Natural killer cell treated with Interleukin-12 subunit alpha and Interleukin-12 subunit beta and Interleukin-15 and Interleukin-18, amount 100 ng/mL, for 72 hours (primary cell): ENCODE data around the gene EEIG1. TPM values are rescaled to one million over a fixed set of nuclear protein-coding genes. Genes with fewer than 3 reads are reported as not detected.

Experiments
- ATAC-seq, 2 donors: fragments of 150-1000 bp; cut with Tn5 transposase in 1 of 2; sonication (Bioruptor Pico), chemical (Tn5 transposase) in 1 of 2; 2 replicates each; pipeline ENCODE4 v1.10.0; 2021
- DNase-seq: peaks from one replicate; pipeline ENCODE4 v3.0.0; 2022; ENCODE audit warnings: low spot score
- H3K27ac Mint-ChIP-seq, 2 donors: 1 replicate in 1 of 2; 2 replicates in 1 of 2; pipeline ENCODE4 v1.8.0; 2022; ENCODE audit warnings: mixed read lengths in 2 of 2, mild to moderate bottlenecking in 1 of 2, moderate library complexity in 1 of 2
- H3K27me3 Mint-ChIP-seq, 2 donors: 1 replicate in 1 of 2; 2 replicates in 1 of 2; pipeline ENCODE4 v1.8.0; 2022; ENCODE audit warnings: mixed read lengths in 2 of 2
- H3K36me3 Mint-ChIP-seq: one replicate; pipeline ENCODE4 v1.8.0; 2022; ENCODE audit warnings: mixed read lengths
- H3K4me1 Mint-ChIP-seq, 2 donors: 1 replicate in 1 of 2; 2 replicates in 1 of 2; pipeline ENCODE4 v1.8.0; 2022; ENCODE audit warnings: low read depth in 2 of 2, mixed read lengths in 2 of 2, mild to moderate bottlenecking in 1 of 2
- H3K4me3 Mint-ChIP-seq: one replicate; pipeline ENCODE4 v1.8.0; 2022; ENCODE audit warnings: mixed read lengths
- H3K9me3 Mint-ChIP-seq: 2 replicates; pipeline ENCODE4 v1.8.0; 2022; ENCODE audit warnings: mixed read lengths
- total RNA-seq, 2 donors: library from RNA; stranded (reverse); gene quantifications; one replicate each; pipeline ENCODE4 v1.2.3, GENCODE V29; 2022

EEIG1 gene
- total RNA-seq, 2 donors from 2014 or later: 8.2 to 16.4 TPM

GRCh38 chr9:127966416-127967150, 14.2 kb downstream of the EEIG1 start:
- Mint-ChIP-seq H3K27me3 (no peaks in the 10 kb centered on the region), H3K4me3 (no peak overlapping the region), H3K36me3 (no peaks in the 10 kb centered on the region), H3K4me1 (peaks cover 22 to 31% of the 10 kb centered on the region in 2 donors), H3K9me3 (no peaks in the 10 kb centered on the region), H3K27ac (no peak overlapping the region)
- no peak for DNase-seq
- no peak for ATAC-seq

GRCh38 chr9:127965953-127966352, 14.8 kb downstream of the EEIG1 start:
- no peaks in the 10 kb centered on the region for H3K9me3 Mint-ChIP-seq
- DNase-seq (no peak), ATAC-seq (no peak)
- H3K27ac Mint-ChIP-seq: no peak overlapping the region
- no peak overlapping the region for H3K4me3 Mint-ChIP-seq
- H3K27me3 Mint-ChIP-seq: no peaks in the 10 kb centered on the region
- H3K36me3 Mint-ChIP-seq: no peaks in the 10 kb centered on the region
- peaks cover 16 to 25% of the 10 kb centered on the region in 2 donors for H3K4me1 Mint-ChIP-seq

- Mint-ChIP-seq H3K27me3 (no peaks in the 10 kb centered on the region), H3K36me3 (no peaks in the 10 kb centered on the region), H3K4me1 (peaks cover 8 to 12% of the 10 kb centered on the region in 2 donors), H3K27ac (no peak overlapping the region), H3K9me3 (no peaks in the 10 kb centered on the region), H3K4me3 (no peak overlapping the region)
- no peak for DNase-seq
- ATAC-seq: no peak
These were observed 17.3 kb downstream of the EEIG1 start for GRCh38 chr9:127963359-127964064.

- H3K9me3 Mint-ChIP-seq: no peaks in the 10 kb centered on the region
- no peak overlapping the region for H3K4me3 Mint-ChIP-seq
- peaks cover 6 to 8% of the 10 kb centered on the region in 2 donors for H3K4me1 Mint-ChIP-seq
- no peaks in the 10 kb centered on the region for H3K27me3 Mint-ChIP-seq
- no peaks in the 10 kb centered on the region for H3K36me3 Mint-ChIP-seq
- DNase-seq (no peak), ATAC-seq (no peak)
- no peak overlapping the region for H3K27ac Mint-ChIP-seq
These were observed 17.8 kb downstream of the EEIG1 start for GRCh38 chr9:127963041-127963358.

GRCh38 chr9:127962278-127962677, 18.5 kb downstream of the EEIG1 start:
- DNase-seq (no peak), ATAC-seq (no peak)
- H3K27ac Mint-ChIP-seq: no peak overlapping the region
- H3K27me3 Mint-ChIP-seq: no peaks in the 10 kb centered on the region
- no peaks in the 10 kb centered on the region for H3K36me3 Mint-ChIP-seq
- H3K4me1 Mint-ChIP-seq: peaks cover 6 to 8% of the 10 kb centered on the region in 2 donors
- no peaks in the 10 kb centered on the region for H3K9me3 Mint-ChIP-seq
- no peak overlapping the region for H3K4me3 Mint-ChIP-seq

GRCh38 chr9:127961613-127962155, 19.1 kb downstream of the EEIG1 start:
- H3K27me3 Mint-ChIP-seq: no peaks in the 10 kb centered on the region
- H3K4me1 Mint-ChIP-seq: peaks cover 6 to 8% of the 10 kb centered on the region in 2 donors
- ATAC-seq (no peak), DNase-seq (no peak)
- no peak overlapping the region for H3K27ac Mint-ChIP-seq
- no peaks in the 10 kb centered on the region for H3K9me3 Mint-ChIP-seq
- no peaks in the 10 kb centered on the region for H3K36me3 Mint-ChIP-seq
- no peak overlapping the region for H3K4me3 Mint-ChIP-seq

DNA sequence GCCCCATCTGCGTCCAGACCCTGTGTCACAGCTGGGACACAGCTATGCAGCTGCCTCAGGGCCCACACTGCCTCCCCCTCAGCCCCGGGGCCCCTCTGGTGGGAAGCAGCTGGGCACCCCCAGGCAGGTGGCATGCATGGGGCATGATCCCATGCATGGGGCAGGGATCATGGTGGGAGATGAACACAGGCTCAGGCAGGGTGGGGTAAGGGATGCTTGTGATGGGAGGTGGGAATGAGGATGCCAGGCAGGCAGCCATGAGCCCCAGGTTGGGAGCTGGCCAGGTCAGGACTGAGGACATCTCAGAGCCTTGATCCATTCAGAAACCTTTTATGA, 19.7 kb downstream of the EEIG1 start:
- H3K27me3 Mint-ChIP-seq: no peaks in the 10 kb centered on the region
- peak in 1 of 2 donors; percentile 22 for ATAC-seq
- H3K9me3 Mint-ChIP-seq: no peaks in the 10 kb centered on the region
- no peak overlapping the region for H3K4me3 Mint-ChIP-seq
- DNase-seq: no peak
- no peak overlapping the region for H3K27ac Mint-ChIP-seq
- H3K36me3 Mint-ChIP-seq: no peaks in the 10 kb centered on the region
- H3K4me1 Mint-ChIP-seq: peaks cover 6 to 8% of the 10 kb centered on the region in 2 donors

- Mint-ChIP-seq H3K27ac (peak overlapping the region in 1 of 2 donors; percentile 9), H3K9me3 (no peaks in the 10 kb centered on the region), H3K4me3 (no peak overlapping the region), H3K27me3 (no peaks in the 10 kb centered on the region), H3K4me1 (peaks cover 7 to 9% of the 10 kb centered on the region in 2 donors), H3K36me3 (no peaks in the 10 kb centered on the region)
- DNase-seq (no peak), ATAC-seq (no peak)
These were observed 20.2 kb downstream of the EEIG1 start for GRCh38 chr9:127960410-127961154.

DNA sequence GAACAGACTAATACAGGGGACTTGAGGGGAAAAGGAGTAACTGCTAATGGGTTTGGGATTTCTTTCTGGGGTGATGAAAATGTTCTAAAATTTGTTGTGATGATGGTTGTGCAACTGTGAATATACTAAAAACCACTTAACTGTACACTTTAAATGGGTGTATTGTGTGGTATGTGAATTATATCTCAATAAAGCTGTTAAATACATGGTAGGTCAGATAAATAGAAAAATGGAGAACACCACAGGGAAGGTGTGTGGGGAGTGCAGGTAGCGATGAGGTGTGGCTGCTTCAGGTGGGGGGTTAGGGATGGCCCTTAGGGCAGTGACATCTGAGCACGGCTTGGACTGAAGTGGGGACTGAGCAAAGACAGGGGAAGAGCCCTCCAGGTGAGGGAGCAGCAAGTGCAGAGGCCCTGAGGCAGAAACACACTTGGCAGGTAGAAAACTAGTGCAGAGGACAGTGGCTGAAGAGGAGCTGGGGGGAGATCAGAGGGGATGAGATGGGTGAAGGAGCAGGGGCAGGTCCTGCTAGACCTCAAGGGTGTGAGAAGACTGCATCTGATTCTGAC, 20.9 kb downstream of the EEIG1 start:
- Mint-ChIP-seq H3K27ac (peak overlapping the region in 1 of 2 donors; percentile 9), H3K4me3 (no peak overlapping the region), H3K36me3 (no peaks in the 10 kb centered on the region), H3K27me3 (no peaks in the 10 kb centered on the region), H3K4me1 (peaks cover 10 to 11% of the 10 kb centered on the region in 2 donors), H3K9me3 (no peaks in the 10 kb centered on the region)
- ATAC-seq (no peak), DNase-seq (no peak)

DNA sequence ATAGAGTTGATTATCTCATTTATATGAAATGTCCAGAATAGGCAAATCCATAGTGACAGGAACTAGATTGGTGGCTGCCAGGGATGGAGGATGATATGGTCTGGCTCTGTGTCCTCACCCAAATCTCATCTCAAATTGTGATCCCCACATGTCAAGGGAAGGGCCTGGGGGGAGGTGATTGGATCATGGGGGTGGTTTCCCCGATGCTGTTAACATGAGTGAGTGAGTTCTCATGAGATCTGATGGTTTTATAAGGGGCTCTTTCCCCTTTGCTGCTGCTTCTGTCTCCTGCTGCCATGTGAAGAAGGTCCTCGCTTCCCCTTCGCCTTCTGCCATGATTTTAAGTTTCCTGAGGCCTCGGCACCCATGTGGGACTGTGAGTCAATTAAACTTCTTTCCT, 21.4 kb downstream of the EEIG1 start:
- H3K36me3 Mint-ChIP-seq: no peaks in the 10 kb centered on the region
- peaks cover 10 to 11% of the 10 kb centered on the region in 2 donors for H3K4me1 Mint-ChIP-seq
- DNase-seq (no peak), ATAC-seq (no peak)
- no peak overlapping the region for H3K4me3 Mint-ChIP-seq
- H3K9me3 Mint-ChIP-seq: no peaks in the 10 kb centered on the region
- no peaks in the 10 kb centered on the region for H3K27me3 Mint-ChIP-seq
- H3K27ac Mint-ChIP-seq: peak overlapping the region in 1 of 2 donors; percentile 9

DNA sequence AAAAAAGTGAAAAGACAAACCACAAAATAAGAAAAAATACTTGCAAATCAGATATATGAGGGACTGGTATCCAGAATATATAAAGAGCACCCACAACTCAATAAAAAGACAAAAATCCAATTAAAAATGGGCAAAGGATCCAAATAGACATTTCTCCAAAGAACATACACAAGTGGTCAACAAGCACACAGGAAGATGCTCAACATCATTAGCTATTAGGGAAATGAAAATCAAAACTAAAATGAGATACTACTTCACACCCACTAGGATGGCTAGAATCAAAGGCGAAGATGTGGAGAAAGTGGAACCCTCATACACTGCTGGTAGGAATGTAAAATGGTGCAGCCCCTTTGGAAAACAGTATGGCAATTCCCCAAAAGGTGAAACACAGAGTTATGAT, 22.1 kb downstream of the EEIG1 start:
- Mint-ChIP-seq H3K36me3 (no peaks in the 10 kb centered on the region), H3K9me3 (no peaks in the 10 kb centered on the region), H3K4me3 (no peak overlapping the region), H3K27ac (no peak overlapping the region), H3K27me3 (no peaks in the 10 kb centered on the region), H3K4me1 (peaks cover 10 to 11% of the 10 kb centered on the region in 2 donors)
- no peak for ATAC-seq
- no peak for DNase-seq

GRCh38 chr9:127955294-127956015, 25.3 kb downstream of the EEIG1 start:
- Mint-ChIP-seq H3K4me3 (no peak overlapping the region), H3K27ac (peak overlapping the region in 1 of 2 donors; percentile 28), H3K9me3 (no peaks in the 10 kb centered on the region), H3K27me3 (no peaks in the 10 kb centered on the region), H3K36me3 (no peaks in the 10 kb centered on the region), H3K4me1 (peaks cover 10 to 11% of the 10 kb centered on the region in 2 donors)
- peak; percentile 67 to 79 for ATAC-seq
- no peak for DNase-seq

DNA sequence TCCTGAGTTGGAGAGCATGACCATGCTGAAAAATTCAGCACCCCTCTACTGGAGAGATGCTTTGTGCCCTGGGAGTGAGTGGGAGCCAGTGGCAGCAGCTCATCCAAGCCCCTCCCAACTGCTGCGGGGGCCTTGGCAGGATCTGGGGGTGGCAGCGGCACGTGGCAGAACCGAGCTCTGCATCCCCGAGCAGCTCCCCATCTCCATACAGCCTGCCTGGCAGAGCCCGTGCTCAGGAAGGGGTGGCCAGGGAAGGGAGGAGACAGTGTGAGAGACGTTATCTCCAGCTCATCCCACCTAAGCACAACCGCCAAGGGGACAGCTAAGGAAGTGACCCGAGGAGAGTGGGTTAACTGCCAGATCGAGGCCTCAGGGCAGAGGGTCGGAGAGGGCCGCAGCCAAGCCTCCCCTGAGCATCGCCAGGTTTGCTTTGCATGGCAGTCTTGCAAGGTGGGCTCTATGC, 25.9 kb downstream of the EEIG1 start:
- DNase-seq: no peak
- peaks cover 6 to 8% of the 10 kb centered on the region in 2 donors for H3K4me1 Mint-ChIP-seq
- no peak overlapping the region for H3K27ac Mint-ChIP-seq
- no peak for ATAC-seq
- H3K9me3 Mint-ChIP-seq: no peaks in the 10 kb centered on the region
- no peak overlapping the region for H3K4me3 Mint-ChIP-seq
- no peaks in the 10 kb centered on the region for H3K27me3 Mint-ChIP-seq
- H3K36me3 Mint-ChIP-seq: no peaks in the 10 kb centered on the region
